GM12878 (cell line): Measurements from ENCODE around the gene TACC2. TPM values are rescaled to one million over a fixed set of nuclear protein-coding genes. Genes with fewer than 3 reads are reported as not detected.

Experiments
- ATAC-seq: fragments of 200-7000 bp; cut with Tn5 transposase; 3 replicates; pipeline ENCODE4 v1.9.1; 2020; ENCODE audit warnings: mild to moderate bottlenecking, moderate library complexity
- BruUV-seq: library from RNA; stranded (reverse); fragments of 400-500 nt; replicated peaks from 2 replicates; lab custom pipeline; 2021; lab: Mats Ljungman, UMichigan
- CTCF ChIA-PET: fragments of 300-600 bp; sonication (Branson Sonifier 250); formaldehyde crosslinking; extraction: SDS; loops from one replicate; lab custom pipeline; 2021; ENCODE audit warnings: inconsistent platforms; lab: Yijun Ruan, JAX
- POLR2A ChIA-PET: fragments of 350-600 bp; formaldehyde crosslinking; extraction: SDS; loops from one replicate; lab custom pipeline; 2021; ENCODE audit warnings: inconsistent platforms; lab: Charles Lee
- RAD21 ChIA-PET: fragments of 300-600 bp; sonication (Branson Sonifier 250); formaldehyde crosslinking; loops from one replicate; lab custom pipeline; 2023; ENCODE audit warnings: antibody characterized with exemption; ENCODE audit not compliant: unreplicated experiment; lab: Charles Lee
- SMC1A ChIA-PET: fragments of 300-600 bp; sonication (Branson Sonifier 250); formaldehyde crosslinking; loops from one replicate; lab custom pipeline; 2023; ENCODE audit not compliant: unreplicated experiment, uncharacterized antibody; lab: Charles Lee
- DNase-seq: peaks from one replicate; pipeline ENCODE4 v3.0.0-alpha.2; 2011; ENCODE audit warnings: low read depth, low spot score
- FAIRE-seq: peaks from 3 replicates; lab custom pipeline; 2011; peaks lifted over from hg19 to GRCh38; lab: Jason Lieb, UNC
- H2AFZ ChIP-seq: 2 replicates; pipeline ENCODE4 v1.6.0; 2011; ENCODE audit warnings: low read depth, low read length, control low read depth; ENCODE audit not compliant: control insufficient read depth
- H3K27ac ChIP-seq: 2 replicates; pipeline ENCODE4 v1.5.1; 2011; ENCODE audit warnings: control low read depth; ENCODE audit not compliant: control insufficient read depth, insufficient read depth
- H3K27me3 ChIP-seq, 2 experiments: replicated peaks in 1 of 2; 2 replicates each; pipeline versions ENCODE4 v1.6.0 to v1.6.1; 2011; ENCODE audit warnings: low read length in 1 of 2; ENCODE audit not compliant: control insufficient read depth in 2 of 2, insufficient read depth in 2 of 2
- H3K36me3 ChIP-seq, 2 experiments: 2 replicates each; pipeline ENCODE4 v1.5.1; 2011; ENCODE audit warnings: low read length in 1 of 2; ENCODE audit not compliant: control insufficient read depth in 2 of 2, insufficient read depth in 2 of 2
- H3K4me1 ChIP-seq: 2 replicates; pipeline ENCODE4 v1.6.1; 2011; ENCODE audit warnings: mild to moderate bottlenecking, low read length, moderate library complexity, mixed read lengths; ENCODE audit not compliant: control insufficient read depth, insufficient read depth
- H3K4me2 ChIP-seq: 2 replicates; pipeline ENCODE4 v1.6.0; 2011; ENCODE audit warnings: control low read depth; ENCODE audit not compliant: control insufficient read depth, insufficient read depth
- H3K4me3 ChIP-seq: fragments of 200-600 bp; sonication (generic); 2 replicates; pipeline ENCODE4 v1.5.1; 2016
- H3K79me2 ChIP-seq: 2 replicates; pipeline ENCODE4 v1.6.0; 2011; ENCODE audit warnings: low read length; ENCODE audit not compliant: control insufficient read depth, insufficient read depth
- H3K9ac ChIP-seq: 2 replicates; pipeline ENCODE4 v1.8.0; 2011; ENCODE audit warnings: low read length, control low read depth, mixed read lengths; ENCODE audit not compliant: control insufficient read depth, insufficient read depth
- H3K9me3 ChIP-seq: replicated peaks from 3 replicates; pipeline ENCODE4 v1.5.1; 2011; ENCODE audit warnings: mild to moderate bottlenecking, low read length; ENCODE audit not compliant: control insufficient read depth, insufficient read depth
- H4K20me1 ChIP-seq: 2 replicates; pipeline ENCODE4 v1.6.0; 2011; ENCODE audit not compliant: control insufficient read depth, insufficient read depth
- CBX5 ChIP-seq: sonication (generic); IDR thresholded peaks from 2 replicates; pipeline ENCODE4 v1.6.1; 2016; ENCODE audit warnings: low read depth, moderate library complexity, mild to moderate bottlenecking, inconsistent platforms
- DPF2 ChIP-seq: fragments of 450-650 bp; IDR thresholded peaks from 2 replicates; pipeline ENCODE4 v1.6.1; 2017; ENCODE audit warnings: mild to moderate bottlenecking
- ESRRA ChIP-seq: IDR thresholded peaks from 2 replicates; pipeline ENCODE4 v1.6.1; 2012; ENCODE audit warnings: mild to moderate bottlenecking, low read length, improper control_type of control experiment
- MTA2 ChIP-seq: fragments of 450-650 bp; IDR thresholded peaks from 2 replicates; pipeline ENCODE4 v1.6.1; 2016; ENCODE audit warnings: low read depth, mild to moderate bottlenecking, moderate library complexity
- MYB ChIP-seq: fragments of 150-350 bp; IDR thresholded peaks from 2 replicates; pipeline ENCODE4 v1.6.1; 2014; ENCODE audit warnings: mild to moderate bottlenecking, low read depth, low read length, borderline replicate concordance
- NFXL1 ChIP-seq: fragments of 450-650 bp; IDR thresholded peaks from 2 replicates; pipeline ENCODE4 v1.6.1; 2017; ENCODE audit warnings: antibody characterized with exemption, mild to moderate bottlenecking, borderline replicate concordance
- NFYA ChIP-seq: IDR thresholded peaks from 2 replicates; pipeline ENCODE4 v1.6.1; 2011; ENCODE audit warnings: low read depth, mild to moderate bottlenecking, low read length, improper control_type of control experiment, borderline replicate concordance
- NR2C2 ChIP-seq: IDR thresholded peaks from 2 replicates; pipeline ENCODE4 v1.6.1; 2011; ENCODE audit warnings: borderline replicate concordance, low read depth; ENCODE audit not compliant: control insufficient read depth, insufficient read length
- SIN3A ChIP-seq: IDR thresholded peaks from 2 replicates; pipeline ENCODE4 v1.6.1; 2012; ENCODE audit warnings: low read depth, low read length, improper control_type of control experiment
- ZNF274 ChIP-seq: IDR thresholded peaks from one replicate; pipeline ENCODE4 v1.8.0; 2011; ENCODE audit not compliant: insufficient read length, insufficient read depth
- WGBS: methylation state at CpG from one replicate; pipeline ENCODE4 v1.1.6; 2016; ENCODE audit warnings: low lambda C conversion rate; ENCODE audit not compliant: insufficient replicate concordance, insufficient coverage; ENCODE audit errors: missing lambda C conversion rate; 5-methylcytosine and 5-hydroxymethylcytosine counted together
- in situ Hi-C: fragments of 300-500 bp; cut with MboI; formaldehyde crosslinking; loops from 9 replicates; pipeline ENCODE4 v1.14.3; 2018; ENCODE audit warnings: mixed read lengths
- intact Hi-C: fragments of 100-400 bp; cut with micrococcal nuclease; formaldehyde crosslinking; loops from one replicate; pipeline ENCODE4 v1.14.2; 2022; ENCODE audit not compliant: unreplicated experiment
- polyA plus RNA-seq, 11 experiments: library from polyadenylated mRNA; depleted of rRNA in 4 of 11; unstranded in 6 of 11; stranded (reverse) in 5 of 11; fragments of >200 nt; fragmentation: Nextera tagmentation in 4 of 11; fragmentation: Illumina TruSeq in 1 of 11; extraction: Ambion mirVana in 4 of 11; extraction: Trizol in 1 of 11; gene quantifications; 1 replicate in 1 of 11; 2 replicates in 10 of 11; pipeline versions ENCODE4 v1.2.1 to v1.2.3, GENCODE V29; 2011 to 2016; ENCODE audit warnings: inconsistent platforms in 2 of 11, missing spikeins in 2 of 11, low read depth in 1 of 11
- total RNA-seq, 4 experiments: library from RNA; depleted of rRNA in 3 of 4; stranded (reverse); fragments of >200 nt in 3 of 4; fragmentation: Illumina TruSeq in 1 of 4; extraction: Trizol in 1 of 4; gene quantifications; 2 replicates each; pipeline versions ENCODE4 v1.2.1 to v1.2.3, GENCODE V29; 2013 to 2021

The TACC2 gene
- total and polyA plus RNA-seq, 10 of the 15 experiments (the other 5 are each of a cell fraction or from before 2014, with no cell fraction given): 0.07 to 0.64 (median 0.13) TPM; not detected in 5

DNA sequence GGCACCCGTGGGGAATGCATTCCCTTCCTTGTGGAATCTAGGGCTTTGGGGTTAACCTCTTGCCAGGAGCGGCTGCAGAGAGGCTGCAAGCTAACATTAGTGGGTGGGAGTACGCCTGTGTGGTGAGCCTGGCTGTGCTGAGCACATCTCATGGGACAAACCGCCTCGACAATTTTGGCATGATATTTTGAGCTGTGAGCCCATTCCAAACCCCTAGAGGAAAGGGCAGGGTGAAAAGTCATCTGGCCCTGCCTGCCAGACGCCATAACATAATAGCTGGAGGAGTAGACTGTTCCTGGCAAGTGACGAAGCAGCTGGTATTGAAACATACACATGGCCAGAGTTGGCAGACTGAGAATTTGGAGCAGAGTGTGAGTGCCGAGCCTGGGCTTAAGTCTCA lies 110.0 kb downstream of the TACC2 start:
- TF ChIP-seq MTA2 (no peak), NR2C2 (no peak), SIN3A (no peak), NFYA (no peak), ZNF274 (no peak), DPF2 (no peak), ESRRA (no peak), NFXL1 (no peak), MYB (no peak)
- Histone ChIP-seq H3K27me3 (no peaks in the 10 kb centered on the region; a peak in 1 of 4 replicates), H3K4me1 (no peaks in the 10 kb centered on the region), H2AFZ (no peak overlapping the region), H3K9ac (no peak overlapping the region), H3K27ac (no peak overlapping the region), H3K79me2 (no peaks in the 10 kb centered on the region), H3K4me3 (no peak overlapping the region), H4K20me1 (no peaks in the 10 kb centered on the region), H3K4me2 (no peak overlapping the region), H3K36me3 (no peaks in the 10 kb centered on the region), H3K9me3 (no peaks in the 10 kb centered on the region)
- DNase-seq (no peak), ATAC-seq (no peak), FAIRE-seq (no peak)
- CTCF ChIA-PET: interaction anchor here (1.1 kb wide), 1 partner anchor 45 kb away, joined by 3 read pairs; no protein-coding TSS in a partner anchor
- SMC1A ChIA-PET: no interaction called here
- in situ Hi-C loops: no loop called here
- BruUV-seq: no TSS peak
- 8% methylated on average over 8 of the region's 8 CpGs for WGBS
- RAD21 ChIA-PET: no interaction called here
- POLR2A ChIA-PET: no interaction called here
- intact Hi-C loops: no loop called here

DNA sequence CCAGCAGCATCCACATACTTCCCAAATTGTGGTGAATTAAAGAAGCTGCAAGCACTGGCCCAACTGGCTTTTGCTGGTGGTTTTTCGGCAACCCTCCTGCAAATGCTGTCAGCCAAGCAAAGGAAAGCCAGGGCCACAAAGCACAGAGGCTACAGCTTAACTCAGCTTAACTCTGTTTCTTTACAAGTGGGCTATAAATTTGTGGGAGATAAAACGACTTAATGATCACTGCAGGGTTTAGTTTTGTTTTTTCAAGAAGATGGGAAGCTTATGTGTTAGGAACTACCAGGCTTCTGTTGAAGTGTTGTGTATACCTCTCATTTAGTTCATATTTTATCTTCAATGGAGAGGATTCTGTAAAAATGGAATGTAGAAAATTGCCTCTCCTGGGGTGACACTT lies 110.6 kb downstream of the TACC2 start:
- no peak overlapping the region for H3K9ac ChIP-seq
- FAIRE-seq (no peak), ATAC-seq (no peak), DNase-seq (no peak)
- H3K9me3 ChIP-seq: no peaks in the 10 kb centered on the region
- no peak overlapping the region for H3K27ac ChIP-seq
- 18% methylated on average over 2 of the region's 2 CpGs for WGBS
- ChIA-PET SMC1A (no interaction called here), POLR2A (interaction anchor here (0.7 kb wide), 1 partner anchor 43 kb away, joined by 3 read pairs; no protein-coding TSS in a partner anchor), CTCF (interaction anchor here (1.1 kb wide), 1 partner anchor 45 kb away, joined by 3 read pairs; no protein-coding TSS in a partner anchor), RAD21 (no interaction called here)
- H2AFZ ChIP-seq: no peak overlapping the region
- BruUV-seq: no TSS peak
- in situ Hi-C loops (no loop called here), intact Hi-C loops (no loop called here)
- H3K4me1 ChIP-seq: no peaks in the 10 kb centered on the region
- no peak overlapping the region for H3K4me2 ChIP-seq
- no peaks in the 10 kb centered on the region for H3K79me2 ChIP-seq
- TF ChIP-seq CBX5: no peak
- no peaks in the 10 kb centered on the region for H4K20me1 ChIP-seq
- no peaks in the 10 kb centered on the region for H3K36me3 ChIP-seq
- H3K4me3 ChIP-seq: no peak overlapping the region
- no peaks in the 10 kb centered on the region; a peak in 1 of 4 replicates for H3K27me3 ChIP-seq
